ENCODE results near the gene TMEM30A. TPM values are rescaled to one million over a fixed set of nuclear protein-coding genes. Genes with fewer than 3 reads are reported as not detected.

The TMEM30A gene
- total RNA-seq, 2 experiments from 2014 or later: 39.7 to 39.9 TPM

- Mint-ChIP-seq H3K36me3 (ENCODE audit: low read depth) (peaks cover 19% of the 10 kb centered on the region), H3K9me3 (no peaks in the 10 kb centered on the region), H3K27me3 (no peaks in the 10 kb centered on the region), H3K4me3 (no peak overlapping the region), H3K27ac (no peak overlapping the region), H3K4me1 (ENCODE audit: low read depth) (no peaks in the 10 kb centered on the region)
- CTCF ChIA-PET: interaction anchor here (1.0 to 3.7 kb wide), 4 partner anchors 9 to 1501 kb away, joined by 4 to 14 read pairs (median 6); partner anchors contain the start of gene COX7A2
- ATAC-seq (no peak), DNase-seq (no peak)
- intact Hi-C loops (cut with micrococcal nuclease): no loop called here
- POLR2A ChIA-PET: interaction anchor here (1.5 kb wide), 1 partner anchor 9 kb away, joined by 9 read pairs; the partner anchor contains the start of gene COX7A2
- no peak for TF ChIP-seq CTCF (IDR thresholded peaks at IDR 0.05)
Observed at GRCh38 chr6:75234126-75234865, 50.3 kb downstream of the TMEM30A start.

GRCh38 chr6:75233092-75233615, 51.4 kb downstream of the TMEM30A start:
- Mint-ChIP-seq H3K9me3 (no peaks in the 10 kb centered on the region), H3K36me3 (ENCODE audit: low read depth) (peaks cover 12% of the 10 kb centered on the region), H3K27me3 (no peaks in the 10 kb centered on the region), H3K4me1 (ENCODE audit: low read depth) (no peaks in the 10 kb centered on the region), H3K27ac (no peak overlapping the region), H3K4me3 (no peak overlapping the region)
- ATAC-seq (no peak), DNase-seq (no peak)
- CTCF ChIA-PET: interaction anchor here (1.4 to 3.7 kb wide), 3 partner anchors 24 to 1500 kb away, joined by 4 to 14 read pairs (median 4); no protein-coding TSS in a partner anchor
- intact Hi-C loops (cut with micrococcal nuclease): no loop called here
- POLR2A ChIA-PET: no interaction called here
- TF ChIP-seq CTCF (IDR thresholded peaks at IDR 0.05): no peak

- H3K27me3 Mint-ChIP-seq: no peaks in the 10 kb centered on the region
- intact Hi-C loops (cut with micrococcal nuclease): no loop called here
- DNase-seq: no peak
- no peaks in the 10 kb centered on the region for H3K9me3 Mint-ChIP-seq
- TF ChIP-seq CTCF (IDR thresholded peaks at IDR 0.05): peak; percentile 23
- POLR2A ChIA-PET: interaction anchor here (0.6 kb wide), 1 partner anchor 716 kb away, joined by 4 read pairs; no protein-coding TSS in a partner anchor
- H3K27ac Mint-ChIP-seq: no peak overlapping the region
- no peak overlapping the region for H3K4me3 Mint-ChIP-seq
- no peaks in the 10 kb centered on the region for H3K4me1 Mint-ChIP-seq (ENCODE audit: low read depth)
- H3K36me3 Mint-ChIP-seq (ENCODE audit: low read depth): no peaks in the 10 kb centered on the region
- ATAC-seq: no peak
- CTCF ChIA-PET: interaction anchor here (0.7 to 3.7 kb wide), 3 partner anchors 22 to 40 kb away, joined by 3 to 14 read pairs (median 6); no protein-coding TSS in a partner anchor
Observed at GRCh38 chr6:75230484-75231325, 53.9 kb downstream of the TMEM30A start.

- POLR2A ChIA-PET: interaction anchor here (1.5 kb wide), 1 partner anchor 19 kb away, joined by 3 read pairs; the partner anchor contains the start of gene COX7A2
- no peaks in the 10 kb centered on the region for H3K9me3 Mint-ChIP-seq
- H3K4me3 Mint-ChIP-seq: no peak overlapping the region
- H3K27me3 Mint-ChIP-seq: peaks cover 6% of the 10 kb centered on the region
- DNase-seq (no peak), ATAC-seq (no peak)
- no peaks in the 10 kb centered on the region for H3K36me3 Mint-ChIP-seq (ENCODE audit: low read depth)
- H3K27ac Mint-ChIP-seq: no peak overlapping the region
- intact Hi-C loops (cut with micrococcal nuclease): no loop called here
- no peak for TF ChIP-seq CTCF (IDR thresholded peaks at IDR 0.05)
- no peaks in the 10 kb centered on the region for H3K4me1 Mint-ChIP-seq (ENCODE audit: low read depth)
- CTCF ChIA-PET: interaction anchor here (0.9 to 1.6 kb wide), 4 partner anchors 13 to 42 kb away, joined by 3 to 9 read pairs (median 5); no protein-coding TSS in a partner anchor
Observed at GRCh38 chr6:75224303-75224926, 60.2 kb downstream of the TMEM30A start.

Data from activated CD8-positive, alpha-beta T cell treated with anti-CD3 and anti-CD28 coated beads for 36 hours (primary cell).